ENCODE data around the gene KCNJ5.

- no peak for TF ChIP-seq CTCF (IDR thresholded peaks at IDR 0.05; ENCODE audit: insufficient read depth, low read length, poor library complexity, severe bottlenecking)
- no peak for TF ChIP-seq EZH2phosphoT487 (conservative IDR thresholded peaks at IDR 0.05; ENCODE audit: low read length)
These were observed 3.5 kb downstream of the KCNJ5 start for GRCh38 chr11:128894685-128895084.
